Peyer's patch (tissue), 4 donors: ENCODE data around the gene TRIM2. TPM values are rescaled to one million over a fixed set of nuclear protein-coding genes. Genes with fewer than 3 reads are reported as not detected.

Experiments used
- DNase-seq, 3 donors: peaks; one replicate each; pipeline ENCODE4 v3.0.0-alpha.2; 2017 to 2019
- H3K27ac ChIP-seq, 4 donors: fragments of 200-600 bp; sonication (generic); one replicate each; pipeline ENCODE4 v1.5.1; 2016 to 2019
- H3K27me3 ChIP-seq, 2 donors: fragments of 200-600 bp; sonication (generic); one replicate each; pipeline ENCODE4 v1.5.1; 2019
- H3K36me3 ChIP-seq, 3 donors: fragments of 200-600 bp; sonication (generic); one replicate each; pipeline ENCODE4 v1.5.1; 2016 to 2019
- H3K4me1 ChIP-seq, 4 donors: fragments of 200-600 bp; sonication (generic); one replicate each; pipeline ENCODE4 v1.5.1; 2016 to 2019
- H3K4me3 ChIP-seq, 4 donors: fragments of 200-600 bp; sonication (generic); 1 replicate in 3 of 4; 2 replicates in 1 of 4; pipeline ENCODE4 v1.5.1; 2016 to 2019; ENCODE audit warnings: mild to moderate bottlenecking in 1 of 4
- H3K9me3 ChIP-seq, 4 donors: fragments of 200-600 bp; sonication (generic); one replicate each; pipeline ENCODE4 v1.5.1; 2016 to 2019; ENCODE audit warnings: mild to moderate bottlenecking in 1 of 4
- POLR2A ChIP-seq, 2 donors: fragments of 450-650 bp; IDR thresholded peaks; one replicate each; pipeline ENCODE4 v1.5.1; 2017; ENCODE audit warnings: antibody characterized with exemption in 2 of 2, mild to moderate bottlenecking in 2 of 2, moderate library complexity in 2 of 2
- total RNA-seq, 4 donors: library from RNA; depleted of rRNA; stranded (reverse); fragments of >200 nt; gene quantifications; one replicate each; pipeline ENCODE4 v1.1.0, GENCODE V29; 2016
- TF ChIP-seq, protein P1 (sequence below), 6 experiments: fragments of 450-650 bp in 4 of 6; fragments of 200-600 bp in 2 of 6; sonication (generic) in 1 of 6; IDR thresholded peaks; one replicate each; pipeline ENCODE4 v1.5.1; 2017 to 2019; ENCODE audit warnings: antibody characterized with exemption in 6 of 6, mild to moderate bottlenecking in 3 of 6, moderate library complexity in 1 of 6

TRIM2 gene
- total RNA-seq, 4 donors from 2014 or later: 58.6 to 158 (median 144) TPM

- H3K9me3 ChIP-seq: no peaks in the 10 kb centered on the region
- H3K4me3 ChIP-seq: no peak overlapping the region
- H3K27ac ChIP-seq: no peak overlapping the region
- no peaks in the 10 kb centered on the region for H3K27me3 ChIP-seq
- DNase-seq: no peak
- no peaks in the 10 kb centered on the region for H3K4me1 ChIP-seq
- TF ChIP-seq POLR2A (IDR thresholded peaks at IDR 0.05): no peak
- TF ChIP-seq, protein P1, sequence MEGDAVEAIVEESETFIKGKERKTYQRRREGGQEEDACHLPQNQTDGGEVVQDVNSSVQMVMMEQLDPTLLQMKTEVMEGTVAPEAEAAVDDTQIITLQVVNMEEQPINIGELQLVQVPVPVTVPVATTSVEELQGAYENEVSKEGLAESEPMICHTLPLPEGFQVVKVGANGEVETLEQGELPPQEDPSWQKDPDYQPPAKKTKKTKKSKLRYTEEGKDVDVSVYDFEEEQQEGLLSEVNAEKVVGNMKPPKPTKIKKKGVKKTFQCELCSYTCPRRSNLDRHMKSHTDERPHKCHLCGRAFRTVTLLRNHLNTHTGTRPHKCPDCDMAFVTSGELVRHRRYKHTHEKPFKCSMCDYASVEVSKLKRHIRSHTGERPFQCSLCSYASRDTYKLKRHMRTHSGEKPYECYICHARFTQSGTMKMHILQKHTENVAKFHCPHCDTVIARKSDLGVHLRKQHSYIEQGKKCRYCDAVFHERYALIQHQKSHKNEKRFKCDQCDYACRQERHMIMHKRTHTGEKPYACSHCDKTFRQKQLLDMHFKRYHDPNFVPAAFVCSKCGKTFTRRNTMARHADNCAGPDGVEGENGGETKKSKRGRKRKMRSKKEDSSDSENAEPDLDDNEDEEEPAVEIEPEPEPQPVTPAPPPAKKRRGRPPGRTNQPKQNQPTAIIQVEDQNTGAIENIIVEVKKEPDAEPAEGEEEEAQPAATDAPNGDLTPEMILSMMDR (IDR thresholded peaks at IDR 0.05): no peak
- H3K36me3 ChIP-seq: peaks cover 0 to 51% (median 0%) of the 10 kb centered on the region in 3 donors
Observed at GRCh38 chr4:153324046-153324445, 119.8 kb downstream of the TRIM2 start.

DNA sequence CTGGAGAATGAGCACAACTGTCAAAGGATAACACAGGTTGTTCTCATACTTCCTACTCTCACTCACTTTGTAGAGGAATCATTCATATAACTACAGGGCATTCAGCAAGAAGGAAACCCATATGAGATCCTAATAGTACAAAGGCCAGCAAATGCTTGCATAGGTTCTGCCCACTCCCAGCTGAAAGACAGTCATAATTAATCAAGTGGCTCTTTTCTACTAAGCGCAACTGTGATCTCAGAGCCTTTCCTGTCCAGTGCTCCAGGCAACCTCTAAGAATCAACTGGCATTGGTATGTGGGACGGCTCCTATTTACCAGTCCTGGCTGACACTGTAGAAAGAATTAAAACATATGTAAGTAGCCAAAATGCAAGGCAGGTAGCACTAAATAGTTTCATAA lies 121.3 kb downstream of the TRIM2 start:
- no peak for DNase-seq
- H3K4me3 ChIP-seq: no peak overlapping the region
- peaks cover 0 to 63% (median 0%) of the 10 kb centered on the region in 3 donors for H3K36me3 ChIP-seq
- H3K9me3 ChIP-seq: no peaks in the 10 kb centered on the region
- H3K27me3 ChIP-seq: no peaks in the 10 kb centered on the region
- TF ChIP-seq, protein P1 (IDR thresholded peaks at IDR 0.05): no peak
- TF ChIP-seq POLR2A (IDR thresholded peaks at IDR 0.05): no peak
- H3K27ac ChIP-seq: no peak overlapping the region
- H3K4me1 ChIP-seq: no peaks in the 10 kb centered on the region

- Histone ChIP-seq H3K36me3 (peaks cover 0 to 65% (median 0%) of the 10 kb centered on the region in 3 donors), H3K27me3 (no peaks in the 10 kb centered on the region), H3K4me3 (no peak overlapping the region), H3K9me3 (no peaks in the 10 kb centered on the region), H3K27ac (no peak overlapping the region), H3K4me1 (no peaks in the 10 kb centered on the region)
- TF ChIP-seq, protein P1 (IDR thresholded peaks at IDR 0.05): no peak
- TF ChIP-seq POLR2A (IDR thresholded peaks at IDR 0.05): no peak
- DNase-seq: no peak
Observed at GRCh38 chr4:153326513-153326912, 122.3 kb downstream of the TRIM2 start.

GRCh38 chr4:153327247-153327646 lies 123.0 kb downstream of the TRIM2 start:
- no peaks in the 10 kb centered on the region for H3K4me1 ChIP-seq
- no peaks in the 10 kb centered on the region for H3K9me3 ChIP-seq
- H3K4me3 ChIP-seq: no peak overlapping the region
- no peak for DNase-seq
- peaks cover 0 to 65% (median 0%) of the 10 kb centered on the region in 3 donors for H3K36me3 ChIP-seq
- TF ChIP-seq POLR2A (IDR thresholded peaks at IDR 0.05): no peak
- TF ChIP-seq, protein P1 (IDR thresholded peaks at IDR 0.05): no peak
- H3K27me3 ChIP-seq: no peaks in the 10 kb centered on the region
- H3K27ac ChIP-seq: no peak overlapping the region

DNA sequence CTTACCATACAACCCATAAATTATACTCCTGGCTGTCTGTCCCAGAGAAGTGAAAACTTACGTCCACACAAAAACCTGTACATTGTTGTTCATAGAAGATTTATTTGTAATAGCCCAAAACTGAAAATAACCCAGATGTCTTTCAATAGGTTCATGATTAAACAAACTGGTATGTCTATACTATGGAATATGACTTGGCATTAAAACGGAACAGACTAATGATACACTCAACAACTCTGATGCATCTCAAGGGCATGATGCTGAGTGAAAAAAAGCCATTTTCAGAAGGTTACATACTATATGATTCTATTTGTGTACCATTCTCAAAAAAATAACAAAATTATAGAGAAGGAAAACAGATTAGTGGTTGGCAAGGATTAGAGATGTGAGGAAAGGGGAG lies 128.7 kb downstream of the TRIM2 start:
- Histone ChIP-seq H3K4me3 (no peak overlapping the region), H3K36me3 (peaks cover 0 to 59% (median 0%) of the 10 kb centered on the region in 3 donors), H3K27ac (no peak overlapping the region), H3K27me3 (no peaks in the 10 kb centered on the region), H3K4me1 (no peaks in the 10 kb centered on the region), H3K9me3 (no peaks in the 10 kb centered on the region)
- TF ChIP-seq, protein P1 (IDR thresholded peaks at IDR 0.05): no peak
- TF ChIP-seq POLR2A (IDR thresholded peaks at IDR 0.05): no peak
- DNase-seq: no peak

GRCh38 chr4:153333874-153334273 lies 129.6 kb downstream of the TRIM2 start:
- no peak for DNase-seq
- no peak for TF ChIP-seq POLR2A (IDR thresholded peaks at IDR 0.05)
- TF ChIP-seq, protein P1 (IDR thresholded peaks at IDR 0.05): no peak

More at GRCh38 chr4:153333874-153334273, 129.6 kb downstream of the TRIM2 start:
- Histone ChIP-seq H3K9me3 (no peaks in the 10 kb centered on the region), H3K4me1 (no peaks in the 10 kb centered on the region), H3K36me3 (peaks cover 0 to 53% (median 0%) of the 10 kb centered on the region in 3 donors), H3K27ac (no peak overlapping the region), H3K4me3 (no peak overlapping the region), H3K27me3 (no peaks in the 10 kb centered on the region)
